C4-2B (cell line): ENCODE data around the gene RIGI.

Experiments used
- H3K27ac ChIP-seq: fragments of 450-650 bp; 2 replicates; pipeline ENCODE4 v1.5.1; 2017
- ZFX ChIP-seq: fragments of 450-650 bp; IDR thresholded peaks from 2 replicates; pipeline ENCODE4 v1.6.1; 2017
- TF ChIP-seq, protein P1 (sequence below): fragments of 450-650 bp; conservative IDR thresholded peaks from 2 replicates; pipeline ENCODE4 v1.5.1; 2017; ENCODE audit warnings: mild to moderate bottlenecking

The RIGI gene

GRCh38 chr9:32502464-32502863 lies 23.5 kb downstream of the RIGI start:
- H3K27ac ChIP-seq, result no peak overlapping the region
- TF ChIP-seq, protein P1, sequence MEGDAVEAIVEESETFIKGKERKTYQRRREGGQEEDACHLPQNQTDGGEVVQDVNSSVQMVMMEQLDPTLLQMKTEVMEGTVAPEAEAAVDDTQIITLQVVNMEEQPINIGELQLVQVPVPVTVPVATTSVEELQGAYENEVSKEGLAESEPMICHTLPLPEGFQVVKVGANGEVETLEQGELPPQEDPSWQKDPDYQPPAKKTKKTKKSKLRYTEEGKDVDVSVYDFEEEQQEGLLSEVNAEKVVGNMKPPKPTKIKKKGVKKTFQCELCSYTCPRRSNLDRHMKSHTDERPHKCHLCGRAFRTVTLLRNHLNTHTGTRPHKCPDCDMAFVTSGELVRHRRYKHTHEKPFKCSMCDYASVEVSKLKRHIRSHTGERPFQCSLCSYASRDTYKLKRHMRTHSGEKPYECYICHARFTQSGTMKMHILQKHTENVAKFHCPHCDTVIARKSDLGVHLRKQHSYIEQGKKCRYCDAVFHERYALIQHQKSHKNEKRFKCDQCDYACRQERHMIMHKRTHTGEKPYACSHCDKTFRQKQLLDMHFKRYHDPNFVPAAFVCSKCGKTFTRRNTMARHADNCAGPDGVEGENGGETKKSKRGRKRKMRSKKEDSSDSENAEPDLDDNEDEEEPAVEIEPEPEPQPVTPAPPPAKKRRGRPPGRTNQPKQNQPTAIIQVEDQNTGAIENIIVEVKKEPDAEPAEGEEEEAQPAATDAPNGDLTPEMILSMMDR, result no peak
- TF ChIP-seq ZFX, result no peak

DNA sequence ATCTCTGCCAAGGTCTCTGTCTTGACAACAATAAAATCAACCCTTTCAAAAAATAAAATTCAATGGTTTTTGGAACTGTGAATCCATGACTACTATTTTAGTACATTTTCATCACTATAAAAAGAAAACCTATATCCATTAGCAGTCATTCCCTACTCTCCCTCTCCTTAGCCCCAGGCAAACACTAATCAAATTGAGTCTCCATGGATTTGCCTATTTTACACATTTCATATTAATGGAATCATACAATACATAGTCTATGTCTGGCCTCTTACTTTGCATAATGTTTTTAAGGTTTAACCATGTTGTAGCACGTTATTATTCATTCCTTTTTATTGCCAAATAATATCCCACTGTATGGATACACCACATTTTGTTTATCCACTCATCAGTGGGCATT lies 24.1 kb downstream of the RIGI start:
- H3K27ac ChIP-seq, result no peak overlapping the region
- TF ChIP-seq ZFX, result no peak
- TF ChIP-seq, protein P1, result no peak

DNA sequence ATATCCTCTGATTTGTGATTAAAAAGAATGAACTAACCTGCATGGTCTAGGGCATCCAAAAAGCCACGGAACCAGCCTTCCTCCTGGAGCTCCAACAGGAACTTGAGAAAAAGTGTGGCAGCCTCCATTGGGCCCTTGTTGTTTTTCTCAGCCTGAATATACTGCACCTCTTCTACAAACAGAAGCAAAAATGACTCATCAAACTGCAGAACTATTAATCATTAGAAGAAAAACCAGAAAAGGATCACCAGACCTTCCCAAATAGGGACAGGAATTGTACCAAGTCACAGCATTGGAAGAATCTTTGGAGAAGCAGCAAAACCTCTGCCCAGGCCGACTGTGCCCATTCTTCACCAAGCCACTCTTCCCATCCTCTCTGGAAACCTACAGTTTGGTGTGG lies 25.2 kb downstream of the RIGI start:
- TF ChIP-seq, protein P1, result no peak
- no peak for TF ChIP-seq ZFX
- H3K27ac ChIP-seq, result no peak overlapping the region

GRCh38 chr9:32497921-32498320 lies 28.1 kb downstream of the RIGI start:
- TF ChIP-seq, protein P1, result no peak
- TF ChIP-seq ZFX, result no peak
- no peak overlapping the region for H3K27ac ChIP-seq

DNA sequence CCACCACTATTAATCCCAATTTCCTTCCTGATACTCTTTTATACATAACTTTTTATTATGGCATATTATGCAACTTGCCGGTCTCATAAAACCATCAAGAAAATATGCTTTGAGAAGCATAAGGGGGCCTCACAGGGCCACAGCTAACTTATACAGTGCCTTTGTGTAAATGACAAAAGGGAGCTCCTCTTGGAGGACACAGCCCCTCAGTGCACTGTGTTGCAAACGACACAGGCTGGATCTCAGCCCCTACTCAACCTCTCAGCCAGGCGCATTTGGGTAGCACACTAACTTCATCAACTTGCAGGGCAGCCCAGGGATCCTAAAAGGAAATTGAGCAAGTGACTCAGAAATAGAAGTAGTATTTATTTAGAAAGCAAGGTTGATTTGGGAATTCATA lies 35.4 kb downstream of the RIGI start:
- TF ChIP-seq, protein P1, result no peak
- no peak for TF ChIP-seq ZFX
- no peak overlapping the region for H3K27ac ChIP-seq

DNA sequence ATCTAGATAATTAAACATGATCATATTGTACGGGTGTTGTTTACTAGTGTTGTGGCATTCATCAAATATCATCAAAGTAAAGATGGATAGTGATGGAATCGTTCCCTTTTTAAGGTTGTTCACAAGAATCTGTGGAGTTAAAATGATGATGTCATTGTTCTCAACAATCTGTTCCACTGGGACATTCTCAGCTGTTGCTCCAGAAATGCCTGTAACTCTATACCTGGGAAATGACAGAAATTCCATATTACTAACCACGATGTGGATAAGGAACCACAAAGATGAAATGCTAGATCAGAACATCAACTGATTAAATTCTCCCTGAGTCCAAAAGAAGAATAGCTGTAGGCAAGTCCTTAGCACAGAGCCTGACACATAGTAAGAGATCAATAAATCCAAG lies 38.0 kb downstream of the RIGI start:
- TF ChIP-seq, protein P1, result no peak
- TF ChIP-seq ZFX, result no peak
- no peak overlapping the region for H3K27ac ChIP-seq

DNA sequence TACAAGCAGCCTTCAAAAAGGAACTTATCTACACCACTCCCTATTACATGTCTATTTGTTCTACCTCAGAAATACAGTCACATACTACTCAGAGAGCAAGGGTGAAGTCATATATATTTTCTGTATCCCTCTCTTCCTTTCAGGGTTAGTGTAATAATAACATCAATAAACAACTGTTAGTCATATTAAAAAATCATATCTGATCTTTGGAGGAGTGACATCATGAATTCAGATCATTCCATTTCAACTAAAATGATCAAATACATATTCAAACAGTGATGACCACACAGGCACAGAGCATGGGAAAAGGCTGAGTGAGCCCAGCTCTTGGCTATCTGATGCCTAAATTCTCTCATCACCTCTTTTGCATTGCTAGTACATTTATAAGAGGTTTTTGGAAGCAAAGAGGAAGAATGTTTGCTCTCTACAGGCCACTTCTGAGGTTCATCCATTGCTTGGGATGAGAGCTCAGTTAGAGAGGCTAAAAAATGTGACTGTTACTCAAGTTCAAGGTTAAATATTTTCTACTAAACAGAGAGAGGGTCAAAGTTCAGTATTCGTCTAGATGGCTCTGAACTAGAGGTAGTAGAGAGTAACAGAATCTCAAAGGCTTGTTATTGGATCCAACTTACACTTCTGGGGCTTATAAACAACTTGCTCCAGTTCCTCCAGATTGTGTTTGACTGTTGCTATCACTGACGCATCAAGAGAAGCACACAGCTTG lies 39.0 kb downstream of the RIGI start:
- no peak for TF ChIP-seq ZFX
- TF ChIP-seq, protein P1, result no peak
- H3K27ac ChIP-seq, result no peak overlapping the region
